HPDE6-E6E7 (cell line): Measurements from ENCODE around the gene SLC22A12.

Experiments
- DNase-seq: peaks from one replicate; pipeline ENCODE4 v3.0.0; 2011; ENCODE audit warnings: missing footprints; ENCODE audit errors: extremely low spot score

The SLC22A12 gene

DNA sequence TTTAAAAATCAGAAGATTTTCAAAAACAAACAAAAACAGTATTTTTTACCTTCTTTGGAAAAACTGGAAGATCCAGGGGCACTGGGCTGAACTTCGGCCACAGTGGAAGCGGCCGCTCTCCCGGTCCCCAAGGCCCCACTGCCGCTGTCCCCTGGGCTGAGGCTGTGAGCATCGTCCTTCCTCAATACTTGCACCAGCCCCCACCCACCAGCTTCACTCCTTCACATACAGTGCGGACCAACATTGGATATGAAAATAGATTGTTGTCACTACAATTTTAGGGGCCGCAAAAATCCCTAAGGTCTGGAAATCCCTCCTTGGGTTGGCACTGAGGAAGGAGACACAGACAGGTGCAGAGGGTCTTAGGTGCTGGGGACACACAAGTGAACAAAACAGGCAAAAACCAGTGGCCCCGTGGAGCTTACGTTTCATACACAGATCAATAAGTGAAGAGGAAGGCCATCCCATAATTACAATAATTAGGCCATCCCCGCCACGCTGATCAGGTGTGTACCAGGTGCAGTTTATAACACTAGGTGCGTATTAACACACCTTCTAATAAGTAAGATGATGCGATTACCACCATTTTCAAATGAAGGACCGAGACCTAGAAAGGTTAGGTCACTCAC is 28.2 kb upstream of the SLC22A12 start:
- DNase-seq, result no peak

DNA sequence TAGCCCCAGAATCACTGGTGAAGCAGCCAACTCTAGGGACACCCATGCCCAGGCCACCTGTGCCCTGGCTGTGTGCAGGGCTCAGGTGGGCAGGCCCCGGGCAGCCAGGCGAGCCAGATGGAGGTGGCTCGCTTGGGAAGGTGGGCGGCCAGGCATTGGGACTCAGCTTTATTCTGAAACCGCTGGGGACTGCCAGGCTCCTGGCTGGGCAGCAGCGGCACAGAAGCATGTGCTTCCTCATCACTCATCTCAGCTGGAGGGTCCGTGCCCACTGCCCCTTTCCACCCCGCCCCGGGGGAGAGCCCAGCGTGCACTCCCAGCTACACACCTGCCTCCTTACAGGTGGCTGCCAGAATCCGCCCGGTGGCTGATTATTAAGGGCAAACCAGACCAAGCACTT is 27.1 kb upstream of the SLC22A12 start:
- DNase-seq, result no peak

DNA sequence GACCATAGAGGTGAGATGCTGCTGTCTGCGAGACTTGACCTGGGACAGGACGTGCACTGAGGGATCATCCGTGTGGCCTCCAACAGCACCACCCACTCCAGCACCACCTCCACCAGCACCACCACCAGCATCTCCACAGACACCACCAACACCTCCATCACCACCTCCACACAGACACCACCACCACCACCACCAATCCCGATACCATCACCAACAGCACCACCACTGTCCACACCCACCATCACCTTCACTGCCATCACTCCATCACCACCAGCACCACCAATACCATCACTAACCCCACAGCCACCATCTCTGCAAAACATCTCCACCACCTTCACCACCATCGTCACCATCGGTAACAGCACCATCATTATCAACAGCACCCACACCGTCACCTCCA is 26.6 kb upstream of the SLC22A12 start:
- DNase-seq, result no peak

DNA sequence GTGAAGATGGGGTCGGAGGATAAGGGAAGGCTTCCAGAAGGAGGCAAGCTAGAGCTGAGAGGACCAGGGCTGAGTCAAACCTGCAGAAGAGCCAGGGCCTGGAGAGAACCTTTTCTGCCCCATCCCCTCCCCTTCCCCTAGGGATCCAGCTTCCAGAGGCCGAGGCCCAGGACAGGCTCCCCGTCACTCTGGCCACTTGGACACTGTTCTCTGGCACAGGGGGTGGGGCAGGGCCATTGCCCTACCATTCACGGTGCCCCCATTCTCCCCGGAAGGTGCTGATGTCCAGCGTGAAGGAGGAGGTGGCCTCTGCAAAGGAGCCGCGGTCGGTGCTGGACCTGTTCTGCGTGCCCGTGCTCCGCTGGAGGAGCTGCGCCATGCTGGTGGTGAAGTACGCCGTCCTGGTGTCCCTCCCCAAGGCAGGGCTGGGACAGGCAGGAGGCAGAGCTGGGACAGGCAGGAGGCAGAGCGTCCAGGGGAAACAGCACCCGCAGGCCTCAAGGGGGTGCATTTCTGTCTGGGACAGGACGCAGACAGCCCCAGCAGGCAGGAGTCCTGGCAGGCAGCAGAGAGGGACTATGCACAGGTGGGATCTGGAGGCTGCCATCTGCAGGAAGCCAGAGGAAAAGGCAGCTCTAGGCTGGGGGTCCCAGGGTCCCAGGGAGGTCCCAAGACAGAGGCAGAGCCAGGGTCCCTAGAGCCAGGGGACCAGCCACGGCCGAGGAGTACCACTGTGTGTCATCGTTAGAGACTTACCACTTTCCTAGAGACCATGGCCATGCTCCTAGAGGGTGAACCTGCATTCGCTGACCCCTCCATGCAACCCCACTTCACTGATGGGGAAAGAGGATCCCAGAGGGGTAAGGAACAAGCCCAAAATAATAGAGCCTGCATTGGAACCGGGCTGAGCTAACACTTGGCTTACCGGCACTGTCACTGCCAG is 25.8 kb upstream of the SLC22A12 start:
- DNase-seq, result no peak

DNA sequence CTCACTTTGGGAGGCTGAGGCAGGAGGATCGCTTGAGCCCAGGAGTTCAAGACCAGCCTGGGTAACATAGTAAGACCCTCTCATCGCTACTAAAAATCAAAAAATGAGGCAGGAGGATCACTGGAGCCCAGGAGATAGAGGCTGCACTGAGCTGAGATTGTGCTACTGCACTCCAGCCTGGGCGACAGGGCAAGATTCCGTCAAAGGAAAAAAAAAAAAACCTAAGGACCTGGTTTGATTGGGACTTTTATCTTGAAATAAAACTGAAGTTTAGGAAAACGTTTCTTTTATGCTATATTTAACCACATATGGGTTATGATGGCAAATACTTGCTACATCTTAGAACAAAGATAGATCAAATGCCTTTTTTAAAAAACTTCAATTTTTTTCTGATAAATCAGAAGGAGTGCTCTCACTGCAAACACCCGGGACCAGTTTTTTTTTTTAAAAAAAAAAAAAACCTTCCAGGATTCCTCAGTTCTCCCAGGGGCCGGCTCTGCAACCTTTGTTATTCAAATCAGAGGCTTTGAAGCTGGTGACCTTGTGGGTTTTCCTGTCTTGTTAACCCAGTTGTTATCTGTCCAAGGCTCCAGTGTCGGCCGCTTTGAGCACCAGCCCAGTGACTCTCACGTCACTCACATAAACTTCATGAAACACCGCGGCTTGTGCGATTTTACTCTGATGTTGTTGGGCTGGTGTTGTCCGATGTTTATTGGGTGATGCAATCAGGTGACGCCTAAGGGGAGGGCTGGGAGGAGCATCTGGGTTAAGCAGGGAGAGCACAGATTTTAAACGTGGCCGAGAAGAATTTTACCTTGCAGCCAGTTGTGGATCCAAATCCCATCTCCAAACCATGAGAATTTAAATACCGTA is 24.7 kb upstream of the SLC22A12 start:
- DNase-seq, result peak; percentile 91

DNA sequence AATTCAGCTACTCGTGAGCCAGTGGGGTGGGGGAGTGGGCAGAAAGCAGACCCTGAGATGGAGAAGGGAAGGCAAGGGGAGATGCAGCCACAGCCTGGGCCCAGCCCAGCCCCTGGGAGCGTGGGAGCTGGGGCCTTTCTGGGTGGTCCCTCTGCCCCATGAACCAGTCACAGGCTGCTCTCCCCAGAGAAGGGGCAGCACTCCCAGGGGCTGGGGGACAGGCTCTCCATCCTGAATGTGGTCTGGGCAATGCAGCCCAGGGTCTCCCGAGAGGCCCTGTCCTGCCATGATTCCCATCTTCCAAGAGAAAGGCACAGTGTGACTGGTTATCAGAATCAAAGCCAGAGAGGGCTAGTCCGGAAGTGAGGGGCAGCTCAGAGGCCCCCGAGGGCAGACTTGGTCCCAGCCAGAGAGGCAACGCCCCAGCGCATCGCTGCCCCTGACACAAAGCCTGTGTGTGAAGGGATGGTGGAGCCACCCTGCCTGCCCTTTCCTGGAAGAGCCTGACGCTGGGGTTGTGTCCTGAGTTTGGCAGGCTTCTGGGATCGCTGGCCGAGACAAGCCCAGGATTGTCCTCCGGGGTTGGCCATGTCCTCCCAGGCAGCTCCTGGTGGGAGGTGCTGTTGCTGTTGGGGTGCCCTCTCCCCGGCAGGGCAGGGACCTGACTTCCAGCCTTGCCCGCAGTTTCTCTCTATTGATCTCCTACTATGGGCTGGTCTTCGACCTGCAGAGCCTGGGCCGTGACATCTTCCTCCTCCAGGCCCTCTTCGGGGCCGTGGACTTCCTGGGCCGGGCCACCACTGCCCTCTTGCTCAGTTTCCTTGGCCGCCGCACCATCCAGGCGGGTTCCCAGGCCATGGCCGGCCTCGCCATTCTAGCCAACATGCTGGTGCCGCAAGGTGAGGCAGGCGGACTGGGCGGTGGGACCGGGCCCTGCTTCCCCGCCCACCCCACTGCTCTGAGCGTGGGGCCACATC is 23.8 kb upstream of the SLC22A12 start:
- no peak for DNase-seq

DNA sequence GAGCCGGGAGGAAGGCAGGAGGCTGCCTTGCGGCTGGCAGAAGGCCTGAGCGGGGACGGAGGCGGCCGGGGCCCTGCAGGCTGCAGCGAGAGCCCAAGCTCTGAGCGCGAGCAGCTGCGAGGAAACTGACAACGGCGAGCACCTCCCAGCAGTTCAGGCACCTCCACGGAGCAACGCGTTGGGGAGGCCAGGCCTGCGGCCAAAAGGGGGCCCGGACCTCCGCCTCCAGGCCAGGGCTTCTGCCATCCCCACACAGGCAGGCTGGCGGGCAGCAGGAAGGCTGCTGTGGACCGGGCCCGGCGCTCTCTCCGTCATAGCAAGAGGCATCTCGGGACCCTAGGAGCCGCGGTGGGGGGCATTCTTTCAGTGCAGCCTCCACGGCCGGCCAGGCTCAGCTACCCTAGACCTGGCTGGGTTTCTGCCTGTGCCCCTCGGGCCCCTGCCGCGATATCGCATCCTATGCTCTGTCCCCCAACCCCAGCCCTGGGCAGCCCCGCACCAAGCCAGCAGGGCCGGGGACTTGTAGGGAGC is 22.9 kb upstream of the SLC22A12 start:
- DNase-seq, result no peak

DNA sequence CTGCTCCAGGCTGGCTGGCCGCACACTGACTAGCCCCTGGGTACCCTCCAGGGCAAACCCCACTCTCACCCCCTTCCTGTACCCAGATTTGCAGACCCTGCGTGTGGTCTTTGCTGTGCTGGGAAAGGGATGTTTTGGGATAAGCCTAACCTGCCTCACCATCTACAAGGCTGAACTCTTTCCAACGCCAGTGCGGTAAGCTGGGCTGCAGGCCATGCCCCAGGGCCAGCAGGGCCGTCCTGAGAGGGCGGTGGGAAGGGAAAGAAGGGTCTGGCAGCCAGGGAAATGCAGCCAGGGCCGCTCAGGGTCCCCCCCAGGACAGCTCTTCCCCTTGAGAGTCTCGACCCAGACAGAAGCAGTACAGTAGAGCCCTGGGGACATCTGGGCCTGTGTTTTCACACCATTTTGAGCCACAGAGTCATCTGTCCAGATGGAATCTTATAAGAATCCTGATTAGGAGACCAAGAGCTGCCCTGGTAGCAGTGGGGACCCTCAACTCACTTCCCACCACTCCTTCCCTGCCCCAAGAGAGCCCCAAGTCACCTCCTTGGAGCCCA is 22.4 kb upstream of the SLC22A12 start:
- DNase-seq, result no peak

DNA sequence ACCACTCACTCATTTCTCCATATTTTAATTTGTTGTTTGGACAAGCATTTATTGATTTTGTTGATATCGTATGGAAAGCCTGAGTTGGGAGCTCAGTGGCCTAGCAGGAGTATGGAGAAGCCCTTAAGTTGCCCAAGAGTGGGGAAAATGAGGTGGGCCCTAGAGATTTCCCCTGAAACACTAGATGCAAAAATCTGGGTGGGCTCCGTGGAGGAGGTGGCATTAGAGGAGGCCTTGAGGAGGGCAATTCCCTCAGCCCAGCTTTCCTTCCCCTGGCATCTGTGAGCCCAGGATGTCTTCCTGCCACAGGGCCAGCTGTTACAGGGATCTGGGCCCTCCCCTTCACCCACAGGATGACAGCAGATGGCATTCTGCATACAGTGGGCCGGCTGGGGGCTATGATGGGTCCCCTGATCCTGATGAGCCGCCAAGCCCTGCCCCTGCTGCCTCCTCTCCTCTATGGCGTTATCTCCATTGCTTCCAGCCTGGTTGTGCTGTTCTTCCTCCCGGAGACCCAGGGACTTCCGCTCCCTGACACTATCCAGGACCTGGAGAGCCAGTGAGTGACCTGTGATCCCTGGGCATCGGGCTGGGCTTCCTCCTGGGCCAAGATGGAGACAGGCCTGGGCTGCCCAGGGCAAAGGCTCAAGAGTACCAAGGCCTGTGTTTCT is 21.6 kb upstream of the SLC22A12 start:
- no peak for DNase-seq

DNA sequence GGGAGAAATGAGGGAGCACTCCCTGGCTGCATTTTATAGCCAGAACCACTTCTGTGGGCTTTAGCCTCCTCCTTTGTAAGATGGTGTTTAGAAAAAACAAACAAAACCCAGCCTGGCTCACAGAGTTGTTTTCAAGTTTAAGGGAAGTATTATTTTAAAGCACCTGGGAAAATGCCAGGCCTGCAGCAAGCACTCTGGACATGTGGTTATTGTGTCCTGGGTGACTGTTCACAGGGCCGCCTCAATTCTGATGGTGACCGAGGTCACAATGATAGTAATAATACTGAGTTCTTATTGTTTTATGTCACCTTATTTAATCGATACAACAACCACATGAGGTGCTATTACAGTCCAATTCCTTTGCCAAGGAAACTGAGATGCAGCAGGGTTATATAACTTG is 20.7 kb upstream of the SLC22A12 start:
- no peak for DNase-seq

DNA sequence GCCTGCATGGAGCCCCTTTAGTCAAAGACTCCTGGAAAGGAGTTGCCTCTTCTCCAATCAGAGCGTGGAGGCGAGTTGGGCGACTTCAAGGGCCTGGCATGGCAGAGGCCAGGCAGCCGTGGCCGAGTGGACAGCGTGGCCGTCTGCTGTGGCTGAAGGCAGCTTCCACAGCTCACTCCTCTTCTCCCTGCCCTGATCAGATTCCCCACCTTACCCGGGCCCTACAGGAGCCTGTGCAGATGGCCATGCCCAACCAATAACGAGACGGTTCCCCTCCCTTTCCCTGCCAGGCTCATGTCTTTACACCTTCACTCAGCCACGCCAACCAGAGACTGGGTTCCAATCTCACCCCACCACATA is 20.0 kb upstream of the SLC22A12 start:
- DNase-seq, result no peak

DNA sequence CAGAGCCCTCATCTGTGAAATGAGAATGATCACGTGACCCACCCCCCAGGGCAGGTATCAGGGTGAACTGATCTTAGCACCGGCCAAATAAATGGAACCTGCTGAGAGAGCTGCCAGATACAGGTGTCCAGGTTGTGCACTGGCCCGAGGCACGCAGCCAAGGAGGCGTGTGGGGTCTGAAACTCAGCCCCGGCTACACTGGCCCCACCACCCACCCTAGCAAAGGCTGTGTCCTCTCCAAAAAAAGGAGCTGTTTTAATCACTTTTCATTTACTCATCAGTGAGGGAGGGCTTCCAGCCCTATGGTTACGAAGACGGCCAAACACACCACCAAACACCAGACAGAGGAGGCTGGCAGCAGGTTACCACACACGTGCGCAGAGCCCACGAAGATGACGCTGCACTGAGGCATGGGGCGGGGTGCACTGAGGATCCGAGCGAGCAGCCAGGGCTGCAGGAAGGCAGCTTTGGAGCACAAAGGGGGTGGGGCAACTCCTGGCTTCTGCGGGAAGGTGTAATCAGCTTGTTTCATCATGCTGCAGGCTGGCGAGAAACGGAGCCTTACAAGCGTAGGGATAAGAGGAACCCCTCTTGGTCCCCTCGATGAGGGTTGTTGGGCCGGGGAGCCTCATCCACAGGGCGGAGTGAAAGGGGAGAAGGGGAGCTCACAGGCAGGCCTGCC is 19.5 kb upstream of the SLC22A12 start:
- peak; percentile 95 for DNase-seq

DNA sequence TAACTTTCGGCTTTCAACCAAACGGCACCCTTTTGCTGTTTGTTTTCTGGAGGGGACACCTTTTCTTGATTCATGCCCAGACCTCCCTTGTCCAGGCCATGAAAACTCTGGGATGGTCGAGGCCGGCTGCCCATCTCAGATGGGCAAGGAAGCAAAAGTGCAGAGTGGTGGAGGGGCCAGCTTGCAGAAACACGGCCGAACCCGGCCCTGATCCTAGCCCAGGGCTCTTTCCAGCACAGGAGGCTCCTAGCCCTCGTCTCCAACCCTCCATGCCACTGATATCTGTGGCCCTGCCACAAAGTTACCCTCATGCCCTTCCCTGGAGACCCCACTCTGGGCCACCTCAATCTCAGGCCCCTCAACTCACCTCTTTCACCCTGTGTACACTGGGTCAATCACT is 18.9 kb upstream of the SLC22A12 start:
- DNase-seq, result no peak

DNA sequence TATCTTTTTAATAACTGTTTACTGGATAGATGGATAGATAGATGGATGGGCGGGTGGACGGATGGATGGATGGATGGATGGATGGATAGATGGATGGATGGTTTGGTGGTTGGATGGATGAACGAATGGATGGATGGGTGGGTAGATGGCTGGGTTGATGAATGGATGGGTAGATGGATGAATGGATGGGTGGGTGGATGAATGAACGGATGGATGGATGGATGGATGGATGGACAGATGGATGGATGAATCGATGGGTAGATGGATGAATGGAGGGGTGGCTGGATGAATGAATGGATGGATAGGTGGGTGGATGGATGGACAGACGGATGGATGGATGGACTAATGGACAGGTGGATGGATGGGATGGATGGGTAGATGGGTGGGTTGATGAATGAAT is 13.8 kb upstream of the SLC22A12 start:
- DNase-seq, result no peak

DNA sequence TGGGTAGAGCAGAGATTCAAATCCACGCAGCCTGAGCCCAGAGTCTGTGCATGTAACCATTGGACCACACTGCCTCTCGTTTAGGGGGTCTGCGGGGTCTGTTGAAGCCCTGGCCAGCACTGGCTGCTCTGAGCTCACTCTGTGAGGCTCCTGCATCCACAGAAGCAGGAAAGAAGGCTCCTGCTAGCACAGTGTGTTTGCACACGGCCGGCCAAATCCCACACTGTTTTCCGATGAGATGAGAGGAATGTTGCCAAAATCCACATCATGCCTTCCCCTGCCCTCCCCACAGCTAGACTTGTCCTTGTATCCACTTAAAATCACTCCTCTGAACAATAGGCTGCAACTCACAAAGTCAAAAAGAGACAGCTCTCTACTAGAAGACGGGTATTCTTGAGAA is 10.6 kb upstream of the SLC22A12 start:
- no peak for DNase-seq

DNA sequence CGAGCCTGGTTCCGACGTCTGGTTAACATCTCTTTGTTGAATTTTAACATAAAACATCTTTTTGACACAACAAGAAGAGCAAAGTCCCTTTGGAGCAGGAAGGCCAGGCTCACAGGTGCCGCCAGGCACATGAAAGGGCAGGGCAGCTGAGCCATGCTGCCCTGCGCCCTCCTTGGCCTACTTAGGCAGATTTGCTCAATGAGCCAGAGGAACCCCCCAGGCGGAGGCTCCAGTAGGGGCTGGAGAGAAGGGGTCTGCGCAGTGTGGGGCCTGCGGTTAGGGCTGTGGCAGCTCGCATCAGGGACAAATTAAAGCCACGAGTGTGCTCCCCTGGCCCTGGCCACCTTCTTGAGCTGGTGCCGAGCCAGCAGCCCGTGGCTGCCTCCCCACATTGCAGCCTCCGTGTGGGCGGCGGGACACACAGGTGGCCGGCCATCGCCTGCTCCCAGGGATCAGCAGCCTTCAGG is 9.9 kb upstream of the SLC22A12 start:
- no peak for DNase-seq

DNA sequence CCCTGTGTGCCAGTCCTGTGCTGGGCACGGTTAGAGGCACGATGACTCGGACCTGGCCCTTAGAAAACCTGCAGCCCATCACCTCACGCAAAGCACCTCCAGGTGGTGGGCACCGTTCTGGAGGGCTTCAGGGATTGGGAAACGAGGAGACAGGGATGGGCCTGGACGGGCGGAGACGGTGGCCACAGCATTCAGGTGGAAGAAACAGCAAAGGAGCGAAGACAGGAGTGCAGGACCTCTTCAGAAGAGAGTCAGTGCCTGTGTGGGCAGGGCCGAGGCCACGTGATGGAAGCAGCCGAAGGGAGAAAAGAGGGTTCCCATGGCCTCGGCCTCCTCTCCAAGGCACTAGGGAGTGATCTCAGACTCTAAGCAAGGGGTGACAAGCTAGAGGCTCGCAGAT is 8.1 kb upstream of the SLC22A12 start:
- no peak for DNase-seq

DNA sequence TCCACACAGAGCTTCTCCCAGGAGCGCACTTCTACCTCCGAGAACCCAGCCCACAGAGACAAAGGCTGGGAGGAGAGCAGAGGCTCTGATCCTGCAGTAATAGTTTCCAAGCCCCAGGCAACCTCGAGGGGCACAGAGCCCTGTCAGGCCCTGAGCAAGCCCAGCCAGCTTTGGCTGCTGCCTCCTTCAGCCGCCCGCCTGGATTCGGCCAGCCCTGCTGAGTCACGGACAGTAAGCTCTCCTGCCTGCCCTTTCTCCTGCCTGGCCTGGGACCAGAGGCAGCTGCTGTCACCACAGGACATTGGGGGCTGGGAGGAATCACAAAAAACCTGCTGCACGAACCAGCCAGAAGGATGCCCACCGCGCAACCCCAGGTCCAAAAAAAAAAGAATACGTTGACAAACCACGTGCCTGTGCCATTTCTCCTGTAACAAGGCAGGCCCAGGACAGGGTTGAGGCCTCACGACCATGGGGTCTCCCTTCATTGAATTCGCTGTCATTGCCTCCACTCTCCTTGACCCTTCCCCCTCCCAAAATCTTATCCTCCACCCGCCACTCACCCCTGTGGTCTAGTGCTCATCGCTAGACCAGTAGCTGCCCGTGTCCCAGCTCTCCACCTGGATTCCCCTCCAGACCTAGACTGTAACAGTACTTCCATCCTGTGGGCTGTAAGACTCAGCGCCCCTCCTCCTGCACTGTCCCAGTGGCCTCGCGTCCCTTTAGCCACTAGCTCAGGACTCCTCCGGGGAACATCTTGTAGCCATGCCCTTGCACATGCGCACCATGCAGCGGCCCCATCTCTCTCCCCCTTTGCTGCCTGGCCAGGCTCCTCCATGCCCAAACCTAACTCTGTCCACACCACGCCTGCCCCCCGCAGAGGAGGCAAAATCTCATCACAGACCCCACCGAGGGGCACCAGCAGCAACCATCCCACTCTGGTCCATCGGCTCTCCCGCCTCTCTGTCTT is 7.4 kb upstream of the SLC22A12 start:
- DNase-seq, result no peak
